GM12875 (cell line): Measurements from ENCODE around the gene SPC25.
A peak's percentile ranks its signal among the peaks of the same experiment; 100 is the strongest.
"Not testable (repeated sequence)": the region's sequence is repeated elsewhere in the genome, so short reads cannot be mapped to it uniquely, and the experiment has no call there.

Experiments used
- H3K4me3 ChIP-seq: one replicate; pipeline ENCODE4 v1.5.1; 2011; ENCODE audit warnings: low read depth, low read length, control low read depth
- CTCF ChIP-seq: IDR thresholded peaks from 2 replicates; pipeline ENCODE4 v1.5.1; 2011; ENCODE audit warnings: low read depth, mild to moderate bottlenecking, control low read depth, inconsistent platforms, low read length, moderate library complexity, borderline replicate concordance; ENCODE audit not compliant: insufficient read depth

The SPC25 gene

DNA sequence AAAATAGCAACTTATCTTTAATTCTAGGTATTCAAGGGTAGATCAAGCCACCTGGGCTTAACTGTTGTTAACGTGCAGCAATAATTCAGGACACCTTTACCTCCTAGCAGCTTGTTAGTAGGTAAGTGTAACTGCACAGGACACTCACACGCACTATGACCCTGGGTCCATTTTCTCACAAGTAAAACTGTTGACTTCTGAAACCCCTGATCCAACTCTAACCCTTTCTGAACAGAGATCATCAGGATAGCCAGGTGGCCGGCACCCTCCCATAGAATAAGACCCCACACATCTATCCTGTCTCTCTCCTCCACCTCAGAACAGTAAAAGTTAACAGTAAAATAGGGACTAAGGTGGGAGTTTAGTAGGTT is 610 bp downstream of the SPC25 start:
- H3K4me3 ChIP-seq: peak overlapping the region; percentile 74
- no peak for TF ChIP-seq CTCF

- H3K4me3 ChIP-seq: no peak overlapping the region
- TF ChIP-seq CTCF: no peak
Observed at GRCh38 chr2:168884975-168885374, 5.3 kb downstream of the SPC25 start.

- H3K4me3 ChIP-seq: not testable (repeated sequence)
Observed at GRCh38 chr2:168882163-168882562, 8.1 kb downstream of the SPC25 start.

- TF ChIP-seq CTCF: no peak
- H3K4me3 ChIP-seq: no peak overlapping the region
Observed at GRCh38 chr2:168874368-168875054, 15.7 kb downstream of the SPC25 start.

DNA sequence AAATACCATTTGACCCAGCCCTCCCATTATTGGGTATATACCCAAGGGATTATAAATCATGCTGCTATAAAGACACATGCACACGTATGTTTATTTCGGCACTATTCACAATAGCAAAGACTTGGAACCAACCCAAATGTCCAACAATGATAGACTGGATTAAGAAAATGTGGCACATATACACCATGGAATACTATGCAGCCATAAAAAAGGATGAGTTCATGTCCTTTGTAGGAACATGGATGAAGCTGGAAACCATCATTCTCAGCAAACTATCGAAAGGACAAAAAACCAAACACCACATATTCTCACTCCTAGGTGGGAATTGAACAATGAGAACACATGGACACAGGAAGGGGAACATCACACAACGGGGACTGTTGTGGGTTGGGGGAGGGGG is 19.4 kb downstream of the SPC25 start:
- H3K4me3 ChIP-seq: not testable (repeated sequence)

DNA sequence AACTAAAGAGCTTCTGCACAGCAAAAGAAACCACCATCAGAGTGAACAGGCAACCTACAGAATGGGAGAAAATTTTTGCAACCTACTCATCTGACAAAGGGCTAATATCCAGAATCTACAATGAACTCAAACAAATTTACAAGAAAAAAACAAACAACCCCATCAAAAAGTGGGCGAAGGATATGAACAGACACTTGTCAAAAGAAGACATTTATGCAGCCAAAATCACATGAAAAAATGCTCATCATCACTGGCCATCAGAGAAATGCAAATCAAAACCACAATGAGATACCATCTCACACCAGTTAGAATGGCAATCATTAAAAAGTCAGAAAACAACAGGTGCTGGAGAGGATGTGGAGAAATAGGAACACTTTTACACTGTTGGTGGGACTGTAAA is 19.9 kb downstream of the SPC25 start:
- not testable (repeated sequence) for H3K4me3 ChIP-seq

GRCh38 chr2:168867164-168867563 is 23.1 kb downstream of the SPC25 start:
- H3K4me3 ChIP-seq: not testable (repeated sequence)

- H3K4me3 ChIP-seq: no peak overlapping the region
- TF ChIP-seq CTCF: no peak
Observed at GRCh38 chr2:168858146-168858545, 32.1 kb downstream of the SPC25 start.

DNA sequence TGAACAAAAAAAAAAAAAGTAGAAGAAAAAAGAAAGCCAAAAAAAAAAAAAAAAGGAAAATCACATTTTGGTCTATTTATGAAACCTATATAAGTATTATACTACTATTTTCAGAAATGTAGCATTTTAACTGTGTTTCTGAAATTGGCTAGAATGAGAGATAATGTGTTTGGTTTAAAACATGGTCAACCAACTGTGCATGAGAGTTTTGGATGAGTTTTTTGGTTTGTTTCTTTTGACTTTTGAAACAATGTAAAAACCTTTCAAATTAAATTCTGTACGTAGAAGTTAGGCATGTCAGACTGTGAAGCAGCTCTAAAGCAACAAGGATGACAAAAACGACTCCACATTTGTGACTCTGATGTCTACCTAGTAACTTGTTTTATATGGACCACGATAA is 34.6 kb downstream of the SPC25 start:
- no peak for TF ChIP-seq CTCF
- H3K4me3 ChIP-seq: no peak overlapping the region
